Psoas muscle (tissue), 8 donors: Measurements from ENCODE around the gene MIGA1. TPM values are rescaled to one million over a fixed set of nuclear protein-coding genes. Genes with fewer than 3 reads are reported as not detected.

ENCODE experiments used
- ATAC-seq, 4 donors: fragments of 200-7000 bp; cut with Tn5 transposase; one replicate each; pipeline ENCODE4 v1.9.1; 2020; ENCODE audit warnings: moderate library complexity in 3 of 4, mild to moderate bottlenecking in 2 of 4
- DNase-seq, 2 donors: peaks; one replicate each; pipeline ENCODE4 v3.0.0-alpha.2; 2020
- H3K27ac ChIP-seq: fragments of 200-600 bp; one replicate; pipeline ENCODE4 v1.8.0; 2022
- H3K27me3 ChIP-seq, 3 donors: fragments of 200-600 bp in 1 of 3; one replicate each; pipeline versions ENCODE4 v1.6.1 to v1.8.0; 2013 to 2022; ENCODE audit warnings: low read length in 2 of 3, mild to moderate bottlenecking in 2 of 3, moderate library complexity in 1 of 3; ENCODE audit not compliant: insufficient read depth in 3 of 3
- H3K36me3 ChIP-seq, 2 donors: fragments of 200-600 bp in 1 of 2; one replicate each; pipeline versions ENCODE4 v1.6.1 to v1.8.0; 2013 to 2022; ENCODE audit warnings: low read depth in 1 of 2, mild to moderate bottlenecking in 1 of 2, moderate library complexity in 1 of 2; ENCODE audit not compliant: insufficient read depth in 1 of 2
- H3K4me1 ChIP-seq: fragments of 200-600 bp; one replicate; pipeline ENCODE4 v1.8.0; 2022
- H3K4me3 ChIP-seq: fragments of 200-600 bp; one replicate; pipeline ENCODE4 v1.8.0; 2022; ENCODE audit warnings: mild to moderate bottlenecking
- H3K9me3 ChIP-seq: fragments of 200-600 bp; one replicate; pipeline ENCODE4 v1.8.0; 2022
- WGBS, 3 donors: extraction: QIAGEN DNeasy Blood & Tissue Kit; methylation state at CpG; one replicate each; pipeline versions ENCODE4 v1.1.6 to v1.1.7; 2013; 5-methylcytosine and 5-hydroxymethylcytosine counted together
- intact Hi-C, 2 donors: fragments of 100-400 bp; cut with DNase I; formaldehyde crosslinking; loops; one replicate each; pipeline versions ENCODE4 v1.11.0 to v1.14.2; 2022
- polyA plus RNA-seq, 3 donors: library from polyadenylated mRNA; stranded (reverse); fragments of 200-250 nt; gene quantifications; one replicate each; pipeline ENCODE4 v1.2.3, GENCODE V29; 2013
- total RNA-seq, 4 donors: library from RNA; stranded (reverse); fragmentation: NEBNext Ultra II Directional in 2 of 4; extraction: Animal tissue kit (Norgen Biotek cat#: 25700) in 2 of 4; gene quantifications; one replicate each; pipeline versions ENCODE4 v1.2.1 to v1.2.4, GENCODE V29; 2021 to 2023
- TF ChIP-seq, protein P1 (sequence below): fragments of 200-600 bp; IDR thresholded peaks from one replicate; pipeline ENCODE4 v1.8.0; 2022; ENCODE audit warnings: antibody characterized with exemption
- donor health status: healthy with polysubstance abuse.
- donor health status: DM: no; HTN: no; CAD: no; lungs with moderate emphysema.
- donor health status: Bipolar disorder and iron deficiency.
- donor health status: healthy.
- donor health status: DM: yes; HTN: yes; CAD: no.
- donor health status: DM: no; HTN: no; CAD: no.
- donor health status: DM: no; HTN: no; CAD: no.
- donor health status: DM: yes; HTN: yes; CAD: no.

Gene MIGA1
- total and polyA plus RNA-seq, 7 donors, result 5.0 to 19.3 (median 11.9) TPM

- intact Hi-C loops, result loop anchor here in 1 of 2 donors (10.0 kb wide), 2 partner anchors 113 to 147 kb away; no protein-coding TSS in a partner anchor
- H3K9me3 ChIP-seq, result no peaks in the 10 kb centered on the region
- no peaks in the 10 kb centered on the region for H3K4me1 ChIP-seq
- H3K27ac ChIP-seq, result no peak overlapping the region
- no peak for ATAC-seq
- no peak for DNase-seq
- TF ChIP-seq, protein P1, sequence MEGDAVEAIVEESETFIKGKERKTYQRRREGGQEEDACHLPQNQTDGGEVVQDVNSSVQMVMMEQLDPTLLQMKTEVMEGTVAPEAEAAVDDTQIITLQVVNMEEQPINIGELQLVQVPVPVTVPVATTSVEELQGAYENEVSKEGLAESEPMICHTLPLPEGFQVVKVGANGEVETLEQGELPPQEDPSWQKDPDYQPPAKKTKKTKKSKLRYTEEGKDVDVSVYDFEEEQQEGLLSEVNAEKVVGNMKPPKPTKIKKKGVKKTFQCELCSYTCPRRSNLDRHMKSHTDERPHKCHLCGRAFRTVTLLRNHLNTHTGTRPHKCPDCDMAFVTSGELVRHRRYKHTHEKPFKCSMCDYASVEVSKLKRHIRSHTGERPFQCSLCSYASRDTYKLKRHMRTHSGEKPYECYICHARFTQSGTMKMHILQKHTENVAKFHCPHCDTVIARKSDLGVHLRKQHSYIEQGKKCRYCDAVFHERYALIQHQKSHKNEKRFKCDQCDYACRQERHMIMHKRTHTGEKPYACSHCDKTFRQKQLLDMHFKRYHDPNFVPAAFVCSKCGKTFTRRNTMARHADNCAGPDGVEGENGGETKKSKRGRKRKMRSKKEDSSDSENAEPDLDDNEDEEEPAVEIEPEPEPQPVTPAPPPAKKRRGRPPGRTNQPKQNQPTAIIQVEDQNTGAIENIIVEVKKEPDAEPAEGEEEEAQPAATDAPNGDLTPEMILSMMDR, result no peak
- 84 to 87% (median 85%) methylated on average over 7 of the region's 7 CpGs for WGBS, 3 donors
- H3K36me3 ChIP-seq, result peaks cover 2 to 79% of the 10 kb centered on the region in 2 donors
- no peak overlapping the region for H3K4me3 ChIP-seq
- H3K27me3 ChIP-seq, result no peaks in the 10 kb centered on the region
Observed at GRCh38 chr1:77817368-77818209, 38.1 kb downstream of the MIGA1 start.

- Histone ChIP-seq H3K27me3 (no peaks in the 10 kb centered on the region), H3K4me1 (peaks cover 5% of the 10 kb centered on the region), H3K27ac (no peak overlapping the region), H3K9me3 (no peaks in the 10 kb centered on the region), H3K36me3 (peaks cover 0 to 54% of the 10 kb centered on the region in 2 donors), H3K4me3 (no peak overlapping the region)
- ATAC-seq (no peak), DNase-seq (no peak)
- WGBS, 3 donors, result 82 to 93% (median 91%) methylated on average over 1 of the region's 1 CpG
- TF ChIP-seq, protein P1, result no peak
- intact Hi-C loops, result loop anchor here in 1 of 2 donors (10.0 kb wide), 1 partner anchor 295 kb away; no protein-coding TSS in a partner anchor
Observed at GRCh38 chr1:77820121-77820520, 40.7 kb downstream of the MIGA1 start.

DNA sequence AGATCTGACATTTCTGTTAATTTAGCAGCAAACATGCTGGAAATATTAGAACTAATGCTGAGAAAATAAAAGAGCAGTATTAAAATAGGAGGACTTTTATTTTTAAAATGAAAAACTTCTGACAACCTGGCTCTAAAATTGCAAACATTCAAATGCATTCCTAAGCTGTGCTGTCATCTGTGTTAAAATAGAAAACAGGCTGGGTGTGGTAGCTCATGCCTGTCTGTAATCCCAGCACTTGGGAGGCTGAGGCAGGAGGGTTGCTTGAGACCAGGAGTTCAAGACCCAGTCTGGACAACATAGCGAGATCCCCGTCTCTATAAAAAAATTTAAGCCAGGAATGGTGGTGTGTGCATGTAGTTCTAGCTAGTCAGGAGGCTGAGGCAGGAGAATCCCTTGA is 44.6 kb downstream of the MIGA1 start:
- no peaks in the 10 kb centered on the region for H3K9me3 ChIP-seq
- peaks cover 0 to 19% of the 10 kb centered on the region in 2 donors for H3K36me3 ChIP-seq
- no peak for DNase-seq
- ATAC-seq, result peak in 2 of 4 donors; percentile 43 to 52
- no peaks in the 10 kb centered on the region for H3K27me3 ChIP-seq
- H3K27ac ChIP-seq, result peak overlapping the region; percentile 98
- peaks cover 19% of the 10 kb centered on the region for H3K4me1 ChIP-seq
- intact Hi-C loops, result loop anchor here (2.0 to 10.0 kb wide), 2 partner anchors 77 to 291 kb away; no protein-coding TSS in a partner anchor
- 86 to 91% (median 91%) methylated on average over 2 of the region's 2 CpGs for WGBS, 3 donors
- TF ChIP-seq, protein P1, result no peak
- no peak overlapping the region for H3K4me3 ChIP-seq

GRCh38 chr1:77824694-77825093 is 45.2 kb downstream of the MIGA1 start:
- Histone ChIP-seq H3K4me3 (no peak overlapping the region), H3K27ac (peak overlapping the region; percentile 98), H3K36me3 (peaks cover 0 to 19% of the 10 kb centered on the region in 2 donors), H3K27me3 (no peaks in the 10 kb centered on the region), H3K4me1 (peaks cover 25% of the 10 kb centered on the region), H3K9me3 (no peaks in the 10 kb centered on the region)
- TF ChIP-seq, protein P1, result no peak
- intact Hi-C loops, result loop anchor here (2.0 to 10.0 kb wide), 4 partner anchors 76 to 290 kb away; no protein-coding TSS in a partner anchor
- DNase-seq (no peak), ATAC-seq (peak in 2 of 4 donors; percentile 6 to 11)
- 81 to 100% (median 97%) methylated on average over 1 of the region's 1 CpG for WGBS, 3 donors
